ENCODE results near the gene ZNF865.

The ZNF865 gene

GRCh38 chr19:55596304-55596703, 9.1 kb upstream of the ZNF865 start:
- no peak overlapping the region for H3K27ac ChIP-seq (ENCODE audit: low read depth, low read length)
- H3K27me3 ChIP-seq (ENCODE audit: control insufficient read depth in 5 of 5, insufficient read depth in 4 of 5, low read length in 5 of 5) = no peaks in the 10 kb centered on the region
- no peak overlapping the region for H3K9ac ChIP-seq (ENCODE audit: low read length in 5 of 5)
- H3K4me1 ChIP-seq (ENCODE audit: control insufficient read depth in 5 of 5, insufficient read depth in 5 of 5, low read length in 5 of 5) = peaks cover 4 to 18% (median 14%) of the 10 kb centered on the region in 5 donors
- no peaks in the 10 kb centered on the region for H3K9me3 ChIP-seq (ENCODE audit: control insufficient read depth in 5 of 5, low read length in 5 of 5)
- H3K36me3 ChIP-seq (ENCODE audit: control insufficient read depth in 5 of 5, insufficient read depth in 5 of 5, low read length in 5 of 5) = peaks cover 0 to 50% (median 33%) of the 10 kb centered on the region in 5 donors
- H3K4me3 ChIP-seq (ENCODE audit: low read depth in 1 of 5, low read length in 5 of 5) = no peak overlapping the region

GRCh38 chr19:55597501-55597921, 7.9 kb upstream of the ZNF865 start:
- H3K27ac ChIP-seq (ENCODE audit: low read depth, low read length) = no peak overlapping the region
- H3K4me1 ChIP-seq (ENCODE audit: control insufficient read depth in 5 of 5, insufficient read depth in 5 of 5, low read length in 5 of 5) = peaks cover 3 to 22% (median 15%) of the 10 kb centered on the region in 5 donors

GRCh38 chr19:55598034-55598433, 7.4 kb upstream of the ZNF865 start:
- Histone ChIP-seq H3K36me3 (ENCODE audit: control insufficient read depth in 5 of 5, insufficient read depth in 5 of 5, low read length in 5 of 5) (peaks cover 0 to 46% (median 31%) of the 10 kb centered on the region in 5 donors), H3K9me3 (ENCODE audit: control insufficient read depth in 5 of 5, low read length in 5 of 5) (no peaks in the 10 kb centered on the region), H3K27me3 (ENCODE audit: control insufficient read depth in 5 of 5, insufficient read depth in 4 of 5, low read length in 5 of 5) (no peaks in the 10 kb centered on the region), H3K4me1 (ENCODE audit: control insufficient read depth in 5 of 5, insufficient read depth in 5 of 5, low read length in 5 of 5) (peaks cover 2 to 22% (median 15%) of the 10 kb centered on the region in 5 donors), H3K4me3 (ENCODE audit: low read depth in 1 of 5, low read length in 5 of 5) (no peak overlapping the region), H3K9ac (ENCODE audit: low read length in 5 of 5) (no peak overlapping the region), H3K27ac (ENCODE audit: low read depth, low read length) (no peak overlapping the region)

More at GRCh38 chr19:55597501-55597921, 7.9 kb upstream of the ZNF865 start:
- Histone ChIP-seq H3K9me3 (ENCODE audit: control insufficient read depth in 5 of 5, low read length in 5 of 5) (no peaks in the 10 kb centered on the region), H3K36me3 (ENCODE audit: control insufficient read depth in 5 of 5, insufficient read depth in 5 of 5, low read length in 5 of 5) (peaks cover 0 to 46% (median 31%) of the 10 kb centered on the region in 5 donors), H3K9ac (ENCODE audit: low read length in 5 of 5) (no peak overlapping the region), H3K27me3 (ENCODE audit: control insufficient read depth in 5 of 5, insufficient read depth in 4 of 5, low read length in 5 of 5) (no peaks in the 10 kb centered on the region), H3K4me3 (ENCODE audit: low read depth in 1 of 5, low read length in 5 of 5) (no peak overlapping the region)

- Histone ChIP-seq H3K4me3 (ENCODE audit: low read depth in 1 of 5, low read length in 5 of 5) (peak overlapping the region; percentile 49 to 99 (median 92)), H3K4me1 (ENCODE audit: control insufficient read depth in 5 of 5, insufficient read depth in 5 of 5, low read length in 5 of 5) (peaks cover 2 to 22% (median 15%) of the 10 kb centered on the region in 5 donors), H3K9ac (ENCODE audit: low read length in 5 of 5) (peak overlapping the region in 4 of 5 donors; percentile 53 to 93 (median 86)), H3K9me3 (ENCODE audit: control insufficient read depth in 5 of 5, low read length in 5 of 5) (no peaks in the 10 kb centered on the region), H3K27me3 (ENCODE audit: control insufficient read depth in 5 of 5, insufficient read depth in 4 of 5, low read length in 5 of 5) (no peaks in the 10 kb centered on the region), H3K36me3 (ENCODE audit: control insufficient read depth in 5 of 5, insufficient read depth in 5 of 5, low read length in 5 of 5) (peaks cover 0 to 41% (median 26%) of the 10 kb centered on the region in 5 donors), H3K27ac (ENCODE audit: low read depth, low read length) (peak overlapping the region; percentile 83)
Measured at GRCh38 chr19:55598719-55599467, 6.6 kb upstream of the ZNF865 start.

- H3K27ac ChIP-seq (ENCODE audit: low read depth, low read length) = peak within 1 kb of the TSS; percentile 83
- H3K4me3 ChIP-seq (ENCODE audit: low read depth in 1 of 5, low read length in 5 of 5) = peak within 1 kb of the TSS; percentile 91 to 99 (median 92)
- peaks cover 2 to 23% (median 18%) of the 10 kb centered on the region in 5 donors for H3K4me1 ChIP-seq (ENCODE audit: control insufficient read depth in 5 of 5, insufficient read depth in 5 of 5, low read length in 5 of 5)
- H3K9me3 ChIP-seq (ENCODE audit: control insufficient read depth in 5 of 5, low read length in 5 of 5) = no peaks in the 10 kb centered on the region
- peak within 1 kb of the TSS; percentile 77 to 93 (median 87) for H3K9ac ChIP-seq (ENCODE audit: low read length in 5 of 5)
- peaks cover 0 to 41% (median 26%) of the 10 kb centered on the region in 5 donors for H3K36me3 ChIP-seq (ENCODE audit: control insufficient read depth in 5 of 5, insufficient read depth in 5 of 5, low read length in 5 of 5)
- H3K27me3 ChIP-seq (ENCODE audit: control insufficient read depth in 5 of 5, insufficient read depth in 4 of 5, low read length in 5 of 5) = no peaks in the 10 kb centered on the region
Measured at GRCh38 chr19:55599468-55599841, 6.0 kb upstream of the ZNF865 start, which contains the start of gene FIZ1. Gene FIZ1 (minus strand): TSS chr19:55599517. CDS start chr19:55597865, 1,652 bp downstream.

- Histone ChIP-seq H3K9ac (ENCODE audit: low read length in 5 of 5) (peak within 1 kb of the TSS; percentile 77 to 93 (median 87)), H3K36me3 (ENCODE audit: control insufficient read depth in 5 of 5, insufficient read depth in 5 of 5, low read length in 5 of 5) (peaks cover 0 to 36% (median 21%) of the 10 kb centered on the region in 5 donors), H3K4me3 (ENCODE audit: low read depth in 1 of 5, low read length in 5 of 5) (peak within 1 kb of the TSS; percentile 91 to 99 (median 92)), H3K27ac (ENCODE audit: low read depth, low read length) (peak within 1 kb of the TSS; percentile 83), H3K9me3 (ENCODE audit: control insufficient read depth in 5 of 5, low read length in 5 of 5) (no peaks in the 10 kb centered on the region), H3K4me1 (ENCODE audit: control insufficient read depth in 5 of 5, insufficient read depth in 5 of 5, low read length in 5 of 5) (peaks cover 2 to 28% (median 22%) of the 10 kb centered on the region in 5 donors), H3K27me3 (ENCODE audit: control insufficient read depth in 5 of 5, insufficient read depth in 4 of 5, low read length in 5 of 5) (no peaks in the 10 kb centered on the region)
Measured at GRCh38 chr19:55599842-55600661, 5.4 kb upstream of the ZNF865 start, which contains the start of gene ZNF524. Gene ZNF524 (plus strand): TSS chr19:55600288. CDS start chr19:55602113, 1,825 bp downstream.

GRCh38 chr19:55600662-55601028, 4.8 kb upstream of the ZNF865 start:
- Histone ChIP-seq H3K27ac (ENCODE audit: low read depth, low read length) (peak overlapping the region; percentile 83), H3K36me3 (ENCODE audit: control insufficient read depth in 5 of 5, insufficient read depth in 5 of 5, low read length in 5 of 5) (peaks cover 0 to 30% (median 15%) of the 10 kb centered on the region in 5 donors), H3K9me3 (ENCODE audit: control insufficient read depth in 5 of 5, low read length in 5 of 5) (no peaks in the 10 kb centered on the region), H3K4me3 (ENCODE audit: low read depth in 1 of 5, low read length in 5 of 5) (peak overlapping the region; percentile 65 to 99 (median 92)), H3K9ac (ENCODE audit: low read length in 5 of 5) (peak overlapping the region in 4 of 5 donors; percentile 40 to 77 (median 58)), H3K27me3 (ENCODE audit: control insufficient read depth in 5 of 5, insufficient read depth in 4 of 5, low read length in 5 of 5) (no peaks in the 10 kb centered on the region), H3K4me1 (ENCODE audit: control insufficient read depth in 5 of 5, insufficient read depth in 5 of 5, low read length in 5 of 5) (peaks cover 2 to 28% (median 22%) of the 10 kb centered on the region in 5 donors)

- Histone ChIP-seq H3K36me3 (ENCODE audit: control insufficient read depth in 5 of 5, insufficient read depth in 5 of 5, low read length in 5 of 5) (peaks cover 0 to 25% (median 12%) of the 10 kb centered on the region in 5 donors), H3K4me3 (ENCODE audit: low read depth in 1 of 5, low read length in 5 of 5) (peak overlapping the region; percentile 65 to 99 (median 92)), H3K9me3 (ENCODE audit: control insufficient read depth in 5 of 5, low read length in 5 of 5) (no peaks in the 10 kb centered on the region), H3K4me1 (ENCODE audit: control insufficient read depth in 5 of 5, insufficient read depth in 5 of 5, low read length in 5 of 5) (peaks cover 2 to 32% (median 26%) of the 10 kb centered on the region in 5 donors), H3K27ac (ENCODE audit: low read depth, low read length) (peak overlapping the region; percentile 83), H3K27me3 (ENCODE audit: control insufficient read depth in 5 of 5, insufficient read depth in 4 of 5, low read length in 5 of 5) (no peaks in the 10 kb centered on the region), H3K9ac (ENCODE audit: low read length in 5 of 5) (peak overlapping the region in 3 of 5 donors; percentile 44 to 77 (median 72))
Measured at GRCh38 chr19:55601084-55601483, 4.4 kb upstream of the ZNF865 start.

- no peaks in the 10 kb centered on the region for H3K27me3 ChIP-seq (ENCODE audit: control insufficient read depth in 5 of 5, insufficient read depth in 4 of 5, low read length in 5 of 5)
- H3K4me1 ChIP-seq (ENCODE audit: control insufficient read depth in 5 of 5, insufficient read depth in 5 of 5, low read length in 5 of 5) = peaks cover 5 to 43% (median 36%) of the 10 kb centered on the region in 5 donors
- no peaks in the 10 kb centered on the region for H3K9me3 ChIP-seq (ENCODE audit: control insufficient read depth in 5 of 5, low read length in 5 of 5)
- H3K9ac ChIP-seq (ENCODE audit: low read length in 5 of 5) = no peak overlapping the region
- no peak overlapping the region for H3K4me3 ChIP-seq (ENCODE audit: low read depth in 1 of 5, low read length in 5 of 5)
- H3K27ac ChIP-seq (ENCODE audit: low read depth, low read length) = no peak overlapping the region
- H3K36me3 ChIP-seq (ENCODE audit: control insufficient read depth in 5 of 5, insufficient read depth in 5 of 5, low read length in 5 of 5) = peaks cover 0 to 17% (median 4%) of the 10 kb centered on the region in 5 donors
Measured at GRCh38 chr19:55602104-55603001, 3.1 kb upstream of the ZNF865 start.
